HepG2 (cell line): ENCODE data around the gene P3H4. TPM values are rescaled to one million over a fixed set of nuclear protein-coding genes. Genes with fewer than 3 reads are reported as not detected.

Experiments used
- BRF2 ChIP-seq: sonication (generic); formaldehyde crosslinking; IDR thresholded peaks from 2 replicates; pipeline ENCODE4 v1.8.1; 2022; ENCODE audit warnings: mild to moderate bottlenecking, missing genetic modification reagents
- CCAR2 ChIP-seq: fragments of 200-400 bp; formaldehyde crosslinking; optimal IDR thresholded peaks from 2 replicates; pipeline ENCODE3; 2018; ENCODE audit warnings: low read depth, mild to moderate bottlenecking, low read length, moderate library complexity
- ELF1 ChIP-seq: sonication (generic); formaldehyde crosslinking; IDR thresholded peaks from 2 replicates; pipeline ENCODE4 v1.4.0; 2020; ENCODE audit warnings: missing genetic modification reagents
- EP300 ChIP-seq, 3 experiments: sonication (generic) in 1 of 3; formaldehyde crosslinking in 1 of 3; IDR thresholded peaks; 2 replicates each; pipeline versions ENCODE4 v1.5.1 to v1.6.1; 2011 to 2020; ENCODE audit warnings: low read depth in 2 of 3, low read length in 2 of 3, borderline replicate concordance in 1 of 3, improper control_type of control experiment in 1 of 3, mild to moderate bottlenecking in 1 of 3, missing genetic modification reagents in 1 of 3, moderate library complexity in 1 of 3
- FOXK2 ChIP-seq: fragments of 450-650 bp; IDR thresholded peaks from 2 replicates; pipeline ENCODE4 v1.6.1; 2016
- HHEX ChIP-seq: IDR thresholded peaks from 2 replicates; pipeline ENCODE4 v1.6.1; 2016; ENCODE audit warnings: control low read depth
- HOXA3 ChIP-seq: sonication (generic); formaldehyde crosslinking; IDR thresholded peaks from 2 replicates; pipeline ENCODE4 v1.5.0; 2020; ENCODE audit warnings: missing genetic modification reagents
- MAZ ChIP-seq, 2 experiments: sonication (generic) in 1 of 2; formaldehyde crosslinking in 1 of 2; IDR thresholded peaks; 2 replicates each; pipeline versions ENCODE4 v1.5.0 to v1.6.1; 2012 to 2020; ENCODE audit warnings: low read depth in 2 of 2, mild to moderate bottlenecking in 2 of 2, borderline replicate concordance in 1 of 2, improper control_type of control experiment in 1 of 2, low read length in 1 of 2, missing genetic modification reagents in 1 of 2, moderate library complexity in 1 of 2
- NFATC3 ChIP-seq: sonication (generic); formaldehyde crosslinking; IDR thresholded peaks from 2 replicates; pipeline ENCODE4 v1.5.1; 2020; ENCODE audit warnings: mild to moderate bottlenecking, missing genetic modification reagents
- NFE2 ChIP-seq: sonication (generic); formaldehyde crosslinking; IDR thresholded peaks from 2 replicates; pipeline ENCODE4 v1.4.0; 2020; ENCODE audit warnings: missing genetic modification reagents
- PAX8 ChIP-seq: sonication (generic); formaldehyde crosslinking; IDR thresholded peaks from 2 replicates; pipeline ENCODE4 v1.8.0; 2022; ENCODE audit warnings: mild to moderate bottlenecking, missing genetic modification reagents, borderline replicate concordance
- POLR2AphosphoS2 ChIP-seq: IDR thresholded peaks from 2 replicates; pipeline ENCODE4 v1.6.1; 2011; ENCODE audit warnings: low read depth, low read length, improper control_type of control experiment
- SRSF1 ChIP-seq: fragments of 200-400 bp; formaldehyde crosslinking; optimal IDR thresholded peaks from 2 replicates; pipeline ENCODE3; 2017; ENCODE audit warnings: mild to moderate bottlenecking, low read depth, low read length, moderate library complexity
- SRSF9 ChIP-seq: fragments of 200-400 bp; formaldehyde crosslinking; IDR thresholded peaks from 2 replicates; pipeline ENCODE4 v1.6.1; 2018; ENCODE audit warnings: borderline replicate concordance, mild to moderate bottlenecking, low read depth, low read length; ENCODE audit not compliant: insufficient read depth, poor library complexity, severe bottlenecking
- STAT5B ChIP-seq: sonication (generic); formaldehyde crosslinking; IDR thresholded peaks from 2 replicates; pipeline ENCODE4 v1.4.0; 2020; ENCODE audit warnings: missing genetic modification reagents
- TCF7 ChIP-seq: sonication (generic); IDR thresholded peaks from 2 replicates; pipeline ENCODE4 v1.6.1; 2016; ENCODE audit warnings: antibody characterized with exemption, low read depth
- ZNF251 ChIP-seq: sonication (generic); formaldehyde crosslinking; IDR thresholded peaks from 2 replicates; pipeline ENCODE4 v1.9.0; 2021; ENCODE audit warnings: mild to moderate bottlenecking, missing genetic modification reagents
- ZNF513 ChIP-seq: sonication (generic); formaldehyde crosslinking; conservative IDR thresholded peaks from 2 replicates; pipeline ENCODE4 v1.5.0; 2020; ENCODE audit warnings: missing genetic modification reagents
- ZNF576 ChIP-seq: sonication (generic); formaldehyde crosslinking; IDR thresholded peaks from 2 replicates; pipeline ENCODE4 v1.4.0; 2020; ENCODE audit warnings: mild to moderate bottlenecking, missing genetic modification reagents
- ZNF609 ChIP-seq: sonication (generic); formaldehyde crosslinking; IDR thresholded peaks from 2 replicates; pipeline ENCODE4 v1.4.0; 2020; ENCODE audit warnings: mild to moderate bottlenecking, missing genetic modification reagents, borderline replicate concordance
- ZSCAN20 ChIP-seq: sonication (generic); formaldehyde crosslinking; IDR thresholded peaks from 2 replicates; pipeline ENCODE4 v1.4.0; 2020; ENCODE audit warnings: missing genetic modification reagents, mild to moderate bottlenecking, borderline replicate concordance
- polyA plus RNA-seq, 8 experiments: library from polyadenylated mRNA; depleted of rRNA in 3 of 8; stranded (reverse) in 7 of 8; unstranded in 1 of 8; fragments of >200 nt; fragmentation: Illumina TruSeq in 4 of 8; extraction: Trizol in 4 of 8; gene quantifications; 2 replicates each; pipeline versions ENCODE4 v1.2.1 to v1.2.3, GENCODE V29; 2011 to 2016; ENCODE audit warnings: low read depth in 4 of 8, missing spikeins in 1 of 8, mixed read lengths in 1 of 8; ENCODE audit not compliant: insufficient read depth in 1 of 8
- total RNA-seq, 5 experiments: library from RNA; depleted of rRNA; stranded (reverse); fragments of >200 nt; fragmentation: Illumina TruSeq; extraction: Trizol; gene quantifications; 2 replicates each; pipeline ENCODE4 v1.2.3, GENCODE V29; 2016; ENCODE audit warnings: low read depth in 1 of 5

P3H4 gene
- total and polyA plus RNA-seq, 2 of the 13 experiments (the other 11 are each of a cell fraction or from before 2014, with no cell fraction given), result 37.1 to 50.6 TPM

- TF ChIP-seq POLR2AphosphoS2 (no peak), MAZ (IDR thresholded peaks at IDR 0.05; ENCODE audit: borderline replicate concordance, low read depth, low read length) (peak; percentile 93), MAZ (CRISPR knock-in tag; IDR thresholded peaks at IDR 0.05; ENCODE audit: low read depth) (peak; percentile 88), CCAR2 (peak; percentile 92), FOXK2 (no peak), STAT5B (no peak), ZNF251 (no peak), PAX8 (CRISPR knock-in tag) (no peak), HHEX (CRISPR knock-in tag) (no peak), NFATC3 (CRISPR knock-in tag) (0 out of 2 replicates have a peak, but pooled peaks have one; percentile 67), ZNF609 (no peak), ZNF576 (CRISPR knock-in tag) (no peak), SRSF9 (no peak), ZSCAN20 (CRISPR knock-in tag) (no peak), HOXA3 (peak; percentile 11; the same call in 1 of the 2 replicates), ELF1 (no peak; the same call in none of the 2 replicates), ZNF513 (CRISPR knock-in tag) (no peak), BRF2 (no peak), SRSF1 (no peak), TCF7 (peak; percentile 43; the same call in 1 of the 2 replicates), EP300 (IDR thresholded peaks at IDR 0.05; ENCODE audit: low read depth in 2 of 2, low read length in 2 of 2) (peak in 1 of 2 experiments; percentile 38; a peak in 1 of 4 replicates), EP300 (CRISPR knock-in tag; IDR thresholded peaks at IDR 0.05; ENCODE audit: borderline replicate concordance) (no peak), NFE2 (CRISPR knock-in tag) (no peak)
Observed at GRCh38 chr17:41812381-41813151, 817 bp upstream of the P3H4 start, which contains the start of gene FKBP10 (continued).
